AG04449 (cell line): ENCODE results near the gene SAMD4B.

ENCODE experiments used
- CTCF ChIA-PET: fragments of 350-600 bp; formaldehyde crosslinking; extraction: SDS; loops from one replicate; lab custom pipeline; 2021; ENCODE audit warnings: antibody characterized with exemption; lab: Yijun Ruan, JAX
- POLR2A ChIA-PET: fragments of 400-600, 350-600 bp; formaldehyde crosslinking; extraction: SDS; loops from one replicate; lab custom pipeline; 2020; ENCODE audit warnings: antibody characterized with exemption, inconsistent platforms; lab: Yijun Ruan, JAX
- DNase-seq: peaks from one replicate; pipeline ENCODE4 v3.0.0-alpha.2; 2010; ENCODE audit warnings: low read depth, low spot score
- H3K4me3 ChIP-seq: 2 replicates; pipeline ENCODE4 v1.5.1; 2011; ENCODE audit warnings: low read depth, mild to moderate bottlenecking, control low read depth, low read length
- TF ChIP-seq, protein P1 (sequence below): IDR thresholded peaks from one replicate; pipeline ENCODE4 v1.5.1; 2011; ENCODE audit warnings: mild to moderate bottlenecking, moderate library complexity, low read length, control low read depth, inconsistent platforms; ENCODE audit not compliant: insufficient read depth; ENCODE audit errors: missing control alignments

The SAMD4B gene

GRCh38 chr19:39299832-39300231 is 42.4 kb upstream of the SAMD4B start:
- ChIA-PET CTCF (no interaction called here), POLR2A (no interaction called here)
- no peak for DNase-seq
- TF ChIP-seq, protein P1, sequence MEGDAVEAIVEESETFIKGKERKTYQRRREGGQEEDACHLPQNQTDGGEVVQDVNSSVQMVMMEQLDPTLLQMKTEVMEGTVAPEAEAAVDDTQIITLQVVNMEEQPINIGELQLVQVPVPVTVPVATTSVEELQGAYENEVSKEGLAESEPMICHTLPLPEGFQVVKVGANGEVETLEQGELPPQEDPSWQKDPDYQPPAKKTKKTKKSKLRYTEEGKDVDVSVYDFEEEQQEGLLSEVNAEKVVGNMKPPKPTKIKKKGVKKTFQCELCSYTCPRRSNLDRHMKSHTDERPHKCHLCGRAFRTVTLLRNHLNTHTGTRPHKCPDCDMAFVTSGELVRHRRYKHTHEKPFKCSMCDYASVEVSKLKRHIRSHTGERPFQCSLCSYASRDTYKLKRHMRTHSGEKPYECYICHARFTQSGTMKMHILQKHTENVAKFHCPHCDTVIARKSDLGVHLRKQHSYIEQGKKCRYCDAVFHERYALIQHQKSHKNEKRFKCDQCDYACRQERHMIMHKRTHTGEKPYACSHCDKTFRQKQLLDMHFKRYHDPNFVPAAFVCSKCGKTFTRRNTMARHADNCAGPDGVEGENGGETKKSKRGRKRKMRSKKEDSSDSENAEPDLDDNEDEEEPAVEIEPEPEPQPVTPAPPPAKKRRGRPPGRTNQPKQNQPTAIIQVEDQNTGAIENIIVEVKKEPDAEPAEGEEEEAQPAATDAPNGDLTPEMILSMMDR: no peak
- no peak overlapping the region for H3K4me3 ChIP-seq

GRCh38 chr19:39301021-39301420 is 41.2 kb upstream of the SAMD4B start:
- TF ChIP-seq, protein P1: no peak
- POLR2A ChIA-PET: no interaction called here

DNA sequence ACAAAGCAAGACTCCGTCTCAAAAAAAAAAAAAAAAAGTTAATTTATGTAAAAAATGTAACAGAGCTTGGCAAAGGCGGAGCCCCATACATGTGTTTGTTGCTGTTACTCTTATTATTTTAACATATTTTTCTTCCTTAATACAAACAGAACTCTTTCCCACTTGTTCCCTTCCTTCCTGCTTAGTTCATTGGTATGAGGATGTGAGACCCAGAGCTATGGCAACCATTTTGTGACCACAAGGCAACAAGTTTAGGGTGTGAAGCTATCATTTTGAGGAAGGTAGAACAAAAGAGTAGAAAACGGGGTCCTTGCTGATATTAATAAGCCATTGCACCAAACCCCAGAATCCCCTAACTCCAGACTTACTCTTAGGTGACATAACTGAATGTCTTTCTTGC is 40.7 kb upstream of the SAMD4B start:
- ChIA-PET POLR2A (no interaction called here), CTCF (no interaction called here)
- H3K4me3 ChIP-seq: no peak overlapping the region
- DNase-seq: no peak
- TF ChIP-seq, protein P1: no peak

More at GRCh38 chr19:39301021-39301420, 41.2 kb upstream of the SAMD4B start:
- no peak overlapping the region for H3K4me3 ChIP-seq
- DNase-seq: no peak
- CTCF ChIA-PET: no interaction called here

- TF ChIP-seq, protein P1: no peak
- no peak for DNase-seq
- CTCF ChIA-PET: interaction anchor here (1.1 kb wide), 1 partner anchor 9 kb away, joined by 3 read pairs; no protein-coding TSS in a partner anchor
- no peak overlapping the region for H3K4me3 ChIP-seq
- POLR2A ChIA-PET: no interaction called here
These were observed 38.6 kb upstream of the SAMD4B start for GRCh38 chr19:39303373-39304184.

DNA sequence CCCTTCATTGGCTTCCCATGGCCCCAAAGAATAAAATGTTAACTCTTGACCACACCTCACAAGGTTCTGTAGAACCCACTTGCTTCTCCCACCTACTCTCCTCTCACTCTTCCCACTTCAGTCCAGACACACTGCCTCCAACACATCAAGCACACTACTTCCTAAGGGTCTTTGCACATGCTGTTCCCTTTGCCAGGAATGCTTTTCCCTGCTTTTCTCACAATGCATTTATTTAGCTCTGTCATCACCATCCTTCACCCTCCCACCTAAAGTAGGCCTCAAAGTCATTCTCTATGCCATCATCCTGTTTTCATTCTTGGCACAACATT is 38.1 kb upstream of the SAMD4B start:
- POLR2A ChIA-PET: no interaction called here

DNA sequence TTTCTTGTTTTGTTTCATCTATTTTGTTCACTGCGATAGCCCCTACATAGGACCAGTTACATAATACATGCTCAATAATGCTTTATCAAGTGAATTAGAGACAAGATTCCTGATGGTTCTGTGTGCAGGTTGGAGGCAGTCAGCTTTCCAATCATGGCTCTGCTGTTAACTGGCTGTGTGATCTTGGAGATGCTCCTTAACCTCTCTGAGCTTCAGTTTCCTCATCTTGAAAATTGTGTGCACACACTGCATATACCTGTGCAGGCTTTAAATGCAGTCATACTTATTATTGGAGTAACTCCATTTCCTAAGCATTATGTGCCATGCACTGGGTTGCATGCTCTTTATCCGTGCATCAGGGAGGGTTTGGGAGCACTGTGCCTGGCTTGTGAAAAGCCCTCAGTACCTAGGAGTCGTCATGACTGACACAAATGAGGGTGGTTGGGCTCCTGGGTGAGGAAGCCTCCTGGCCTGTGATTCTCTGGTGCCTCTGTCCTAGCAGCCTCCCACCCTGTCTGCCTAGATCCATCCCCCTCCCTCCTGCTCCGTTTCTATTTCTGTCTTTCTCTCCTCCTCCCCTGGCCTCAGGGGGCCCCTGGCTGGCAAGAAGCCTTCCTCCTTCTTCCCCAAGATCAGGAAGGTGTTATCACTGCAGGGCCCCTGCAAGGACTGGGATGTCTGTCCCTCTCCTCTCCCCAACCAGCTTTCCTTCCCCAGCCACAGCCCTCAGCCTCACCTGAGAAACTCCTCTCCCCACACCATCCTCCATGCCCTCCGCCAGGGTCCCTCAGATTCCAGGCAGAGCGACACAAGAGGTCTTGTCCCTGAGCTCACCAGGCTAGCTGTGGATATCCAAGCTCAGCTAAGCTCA is 37.3 kb upstream of the SAMD4B start:
- H3K4me3 ChIP-seq: no peak overlapping the region
- DNase-seq: no peak
- POLR2A ChIA-PET: interaction anchor here (0.5 kb wide), 1 partner anchor 26 kb away, joined by 3 read pairs; no protein-coding TSS in a partner anchor
- CTCF ChIA-PET: no interaction called here
- TF ChIP-seq, protein P1: no peak

More for the DNA sequence above, 38.1 kb upstream of the SAMD4B start:
- no peak overlapping the region for H3K4me3 ChIP-seq
- CTCF ChIA-PET: no interaction called here
- no peak for DNase-seq
- TF ChIP-seq, protein P1: no peak
